ENCODE measurements around the gene IDH3B. TPM values are rescaled to one million over a fixed set of nuclear protein-coding genes. Genes with fewer than 3 reads are reported as not detected.

Gene IDH3B
- total and polyA plus RNA-seq, 10 donors: 59.4 to 105 (median 84.7) TPM

- 78 to 91% (median 86%) methylated on average over 6 of the region's 6 CpGs for WGBS, 5 donors
- Histone ChIP-seq H3K4me1 (no peaks in the 10 kb centered on the region), H3K27ac (no peak overlapping the region), H3K36me3 (no peaks in the 10 kb centered on the region), H3K4me3 (no peak overlapping the region), H3K27me3 (replicated peaks in 1 of 7) (peaks cover 0 to 23% (median 0%) of the 10 kb centered on the region in 7 donors), H3K9me3 (peaks cover 0 to 30% (median 25%) of the 10 kb centered on the region in 8 donors)
- TF ChIP-seq CTCF (IDR thresholded peaks at IDR 0.05 in 8 of 11, conservative IDR thresholded peaks at IDR 0.05 in 3 of 11): no peak
- no peak for TF ChIP-seq POLR2A (IDR thresholded peaks at IDR 0.05)
- no peak for TF ChIP-seq POLR2AphosphoS5 (IDR thresholded peaks at IDR 0.05)
- intact Hi-C loops (cut with DNase I; ENCODE audit: low total_unique reads): no loop called here
- DNase-seq: no peak
Observed at GRCh38 chr20:2610326-2610725, 53.7 kb downstream of the IDH3B start.

Small RNAs within 50 kb of the gene (microRNA-seq; reads per million reads assigned to microRNA genes)
- gene MIR1292: 5.9 to 18.9 (median 15.9) reads per million in 3 donors

Small RNAs within 50 kb of the gene (small RNA-seq; reads per million reads assigned to genes)
- gene SNORA51 (0 reads per million in 4 donors), gene SNORD110 (0 reads per million in 4 donors), gene SNORD56 (0 reads per million in 4 donors), gene SNORD57 (0 reads per million in 4 donors), gene SNORD86 (0 reads per million in 4 donors)

Other genes starting within 250 kb of the IDH3B start
- gene SNRPB, start 193.4 kb downstream of the IDH3B start, total RNA-seq: 100 to 1,000 TPM; 102 to 189 (median 125) TPM
- gene SNRPB, start 193.4 kb downstream of the IDH3B start, polyA plus RNA-seq: 100 to 1,000 TPM; 204 to 262 (median 237) TPM
- 10 to 100 TPM in 5 of 7 donors, 1 to 10 TPM in 2; 8.4 to 16.2 (median 11.4) TPM for gene ZNF343, start 155.3 kb downstream of the IDH3B start, total RNA-seq
- 1 to 10 TPM; 4.8 to 6.0 (median 5.7) TPM for gene ZNF343, start 155.3 kb downstream of the IDH3B start, polyA plus RNA-seq
- 1 to 10 TPM in 1 of 7 donors, under 1 TPM in 5, not detected in 1; 0.09 to 1.2 (median 0.23) TPM for gene TMC2, start 127.6 kb downstream of the IDH3B start, total RNA-seq
- gene TMC2, start 127.6 kb downstream of the IDH3B start, polyA plus RNA-seq: under 1 TPM in 2 of 3 donors, not detected in 1; 0.07 to 0.10 TPM
- 100 to 1,000 TPM in 6 of 7 donors, 10 to 100 TPM in 1; 82.1 to 183 (median 127) TPM for gene NOP56, start 11.6 kb downstream of the IDH3B start, total RNA-seq
- gene NOP56, start 11.6 kb downstream of the IDH3B start, polyA plus RNA-seq: 100 to 1,000 TPM; 151 to 208 (median 182) TPM
- gene EBF4, start 28.6 kb upstream of the IDH3B start, total RNA-seq: 10 to 100 TPM in 2 of 7 donors, 1 to 10 TPM in 5; 3.9 to 19.2 (median 6.9) TPM
- 1 to 10 TPM; 2.5 to 4.8 (median 4.8) TPM for gene EBF4, start 28.6 kb upstream of the IDH3B start, polyA plus RNA-seq
- gene CPXM1, start 136.4 kb upstream of the IDH3B start, total RNA-seq: 1 to 10 TPM in 2 of 7 donors, under 1 TPM in 5; 0.23 to 1.9 (median 0.44) TPM
- 1 to 10 TPM in 1 of 3 donors, under 1 TPM in 2; 0.41 to 2.9 (median 0.64) TPM for gene CPXM1, start 136.4 kb upstream of the IDH3B start, polyA plus RNA-seq
- gene C20orf141, start 150.8 kb upstream of the IDH3B start, total RNA-seq: not detected
- not detected for gene C20orf141, start 150.8 kb upstream of the IDH3B start, polyA plus RNA-seq
- gene TMEM239, start 152.1 kb upstream of the IDH3B start, total RNA-seq: not detected
- gene TMEM239, start 152.1 kb upstream of the IDH3B start, polyA plus RNA-seq: not detected
- 10 to 100 TPM; 38.2 to 57.5 (median 51.7) TPM for gene PCED1A, start 176.4 kb upstream of the IDH3B start, total RNA-seq
- gene PCED1A, start 176.4 kb upstream of the IDH3B start, polyA plus RNA-seq: 100 to 1,000 TPM in 2 of 3 donors, 10 to 100 TPM in 1; 66.7 to 165 (median 137) TPM
- 10 to 100 TPM; 32.0 to 51.3 (median 41.4) TPM for gene VPS16, start 176.5 kb upstream of the IDH3B start, total RNA-seq
- 100 to 1,000 TPM in 1 of 3 donors, 10 to 100 TPM in 2; 44.5 to 104 (median 66.4) TPM for gene VPS16, start 176.5 kb upstream of the IDH3B start, polyA plus RNA-seq
- 10 to 100 TPM; 47.6 to 65.5 (median 57.0) TPM for gene PTPRA, start 209.3 kb upstream of the IDH3B start, total RNA-seq
- gene PTPRA, start 209.3 kb upstream of the IDH3B start, polyA plus RNA-seq: 10 to 100 TPM; 15.3 to 17.3 (median 15.7) TPM